Measurements from ENCODE around the gene PBLD.

- no peak for TF ChIP-seq CTCF (IDR thresholded peaks at IDR 0.05; ENCODE audit: low read length)
- no peak for TF ChIP-seq EZH2phosphoT487 (IDR thresholded peaks at IDR 0.05; ENCODE audit: low read length)
Measured at GRCh38 chr10:68276224-68276623, 56.5 kb downstream of the PBLD start.
